NCI-H146 treated with DMSO at 0.1 percent for 48 hours (cell line): ENCODE results near the gene RHEX.
"Not testable (repeated sequence)": the region's sequence is repeated elsewhere in the genome, so short reads cannot be mapped to it uniquely, and the experiment has no call there.

Experiments
- DNase-seq: peaks from one replicate; lab custom pipeline; 2025; ENCODE audit not compliant: unreplicated experiment; lab: John Stamatoyannopoulos, UW

The RHEX gene

GRCh38 chr1:206029484-206029883, 23.5 kb upstream of the RHEX start:
- no peak for DNase-seq

DNA sequence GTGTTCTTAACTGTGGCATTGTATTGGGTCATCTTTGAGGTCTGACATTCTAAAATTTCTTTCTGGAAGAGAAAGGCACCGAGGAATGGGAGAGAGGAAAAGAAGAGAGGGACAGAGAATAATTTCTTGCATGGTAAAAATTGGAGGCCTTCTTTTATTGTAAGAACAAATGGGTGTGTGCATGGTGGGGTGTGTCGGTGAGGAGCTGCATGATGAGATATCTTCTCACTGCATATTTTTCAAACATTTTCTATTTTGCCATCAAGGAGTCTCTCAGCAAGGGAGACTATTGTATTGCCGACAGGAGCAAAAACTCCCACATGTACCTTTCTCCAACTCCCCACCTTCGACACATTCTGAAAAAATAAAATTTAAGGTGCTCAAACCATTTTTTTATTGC, 22.8 kb upstream of the RHEX start:
- no peak for DNase-seq

GRCh38 chr1:206030714-206031113, 22.3 kb upstream of the RHEX start:
- DNase-seq, result peak; percentile 83

- DNase-seq, result no peak
Measured at GRCh38 chr1:206032380-206033140, 20.4 kb upstream of the RHEX start.

DNA sequence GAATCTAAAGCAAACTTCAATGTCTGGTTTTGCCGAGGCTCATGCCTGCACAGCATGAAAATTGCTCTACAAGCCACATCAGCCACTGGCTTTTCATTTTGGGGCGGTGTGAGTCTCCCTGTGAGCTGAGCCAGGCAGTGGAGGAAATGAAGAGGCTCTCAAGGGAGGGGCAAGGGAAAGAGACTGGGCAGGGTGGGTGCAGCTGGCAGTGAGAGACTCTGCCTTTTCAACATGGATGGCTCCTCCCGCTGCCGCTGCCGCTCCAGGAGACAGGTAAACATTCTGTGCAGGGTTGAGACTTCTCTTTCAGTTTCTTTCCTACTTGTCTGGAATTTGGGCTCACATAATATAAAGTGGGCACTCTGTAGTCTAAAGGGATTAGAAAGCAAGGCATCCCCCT, 17.9 kb upstream of the RHEX start:
- DNase-seq, result peak; percentile 33

- DNase-seq, result no peak
Measured at GRCh38 chr1:206036663-206037455, 16.1 kb upstream of the RHEX start.

DNA sequence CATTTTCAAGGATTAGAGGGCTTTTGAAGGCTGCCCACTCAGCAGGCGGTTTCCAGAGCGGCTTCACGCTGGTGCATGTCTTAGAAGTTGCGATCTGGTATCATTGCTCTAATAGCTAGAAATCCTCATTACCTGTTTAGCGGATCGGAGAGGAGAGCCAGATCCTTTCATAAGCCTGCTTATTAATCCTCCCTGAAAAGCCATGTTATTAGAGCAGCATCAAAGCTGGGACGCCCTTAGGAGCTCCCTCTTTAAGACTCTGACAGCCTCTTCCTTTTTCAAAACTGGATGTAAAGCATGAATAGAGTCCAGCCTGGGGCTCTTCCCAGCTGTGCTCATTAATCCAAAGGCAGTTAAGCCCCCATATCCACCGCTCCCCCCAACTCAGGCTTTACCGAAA, 15.4 kb upstream of the RHEX start:
- no peak for DNase-seq

- DNase-seq, result no peak
Measured at GRCh38 chr1:206039046-206039973, 13.7 kb upstream of the RHEX start.

DNA sequence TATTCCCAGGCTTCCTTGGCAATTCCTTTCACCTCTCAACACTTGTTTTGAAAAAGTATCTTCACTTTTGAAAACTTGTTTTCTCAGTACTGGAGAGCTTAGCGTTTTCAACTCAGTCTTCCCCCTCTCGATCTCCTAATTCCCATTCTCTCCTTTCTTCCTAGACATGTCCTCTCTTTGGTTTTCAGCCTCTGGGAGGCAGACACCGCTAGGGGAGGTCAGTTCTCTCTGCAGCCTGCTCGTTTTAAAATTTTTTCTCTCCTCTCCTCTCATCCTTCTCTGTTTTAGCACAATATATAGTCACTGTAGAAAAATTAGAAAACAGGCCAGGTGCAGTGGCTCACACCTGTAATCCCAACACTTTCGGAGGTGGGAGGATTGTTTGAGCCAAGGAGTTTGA, 12.6 kb upstream of the RHEX start:
- no peak for DNase-seq

DNA sequence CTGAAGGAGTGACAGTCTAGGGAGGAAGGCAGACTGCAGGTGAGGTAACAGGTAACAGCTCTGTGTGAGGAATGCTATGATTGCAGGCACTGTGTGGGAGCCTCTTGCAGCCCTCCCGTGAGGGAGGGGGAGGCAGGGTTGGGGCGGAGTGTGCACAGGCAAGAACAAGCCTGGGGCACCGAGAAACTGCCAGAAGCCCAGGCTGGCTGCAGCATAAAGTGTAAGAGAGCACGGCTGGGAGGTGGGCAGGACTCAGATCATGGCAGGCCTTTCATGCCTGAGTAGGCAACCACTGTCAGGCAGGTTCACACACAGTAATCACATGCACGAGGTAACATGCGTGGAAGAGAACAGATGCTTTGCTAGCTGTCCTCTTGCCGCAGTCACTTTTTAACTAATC, 11.3 kb upstream of the RHEX start:
- no peak for DNase-seq

- no peak for DNase-seq
Measured at GRCh38 chr1:206047271-206047670, 5.7 kb upstream of the RHEX start.

DNA sequence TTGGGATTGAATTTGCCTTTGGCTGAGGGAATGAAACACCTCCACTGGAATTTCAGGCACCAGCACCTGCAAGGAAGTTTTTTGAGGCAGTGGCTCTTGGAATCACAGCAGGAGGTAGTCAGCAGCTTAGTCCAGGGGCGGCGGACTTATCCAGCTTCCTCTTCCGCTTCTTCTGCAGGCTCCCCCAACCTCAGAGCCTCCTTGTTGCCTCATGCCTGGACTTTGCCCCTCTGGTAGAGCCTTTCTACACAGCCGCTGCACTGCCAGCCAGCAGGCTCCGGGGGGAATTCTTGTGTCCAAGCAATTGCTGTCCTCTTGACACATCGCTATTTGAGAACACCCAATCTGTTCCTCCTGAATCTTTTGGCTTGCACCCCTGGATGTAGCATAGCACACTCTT, 4.4 kb upstream of the RHEX start:
- DNase-seq, result no peak

GRCh38 chr1:206049293-206049692, 3.7 kb upstream of the RHEX start:
- no peak for DNase-seq

DNA sequence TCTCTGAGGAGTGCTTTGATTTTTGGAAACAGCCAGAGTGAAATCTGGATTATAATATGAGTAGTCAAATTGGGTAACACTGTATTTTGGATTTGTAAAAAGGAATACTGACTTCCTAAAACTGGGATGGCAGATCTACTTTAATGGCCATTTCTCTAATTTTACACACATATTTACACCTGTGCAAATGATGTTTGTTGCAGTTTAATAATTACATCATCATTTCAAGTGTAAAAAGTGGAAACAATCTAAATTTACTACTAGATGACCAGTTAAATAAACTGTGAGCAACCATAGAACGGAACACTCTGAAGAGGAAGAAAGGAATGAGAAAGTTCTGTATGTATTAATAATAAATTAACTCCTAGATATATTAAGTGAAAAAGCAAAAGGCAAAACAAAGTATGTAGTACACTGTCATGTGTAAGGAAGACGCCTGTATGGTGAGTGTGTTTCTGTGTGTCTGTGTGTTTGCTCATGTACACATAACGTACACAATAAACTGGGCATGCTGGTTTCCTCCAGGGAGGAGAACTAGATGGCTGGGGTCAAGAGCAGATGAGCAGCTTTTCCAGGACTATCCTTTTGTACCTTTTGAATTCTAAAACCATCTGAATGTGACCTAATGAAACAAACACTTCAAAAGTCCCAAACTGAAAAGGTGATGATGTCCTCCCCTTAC, 2.9 kb upstream of the RHEX start:
- no peak for DNase-seq

DNA sequence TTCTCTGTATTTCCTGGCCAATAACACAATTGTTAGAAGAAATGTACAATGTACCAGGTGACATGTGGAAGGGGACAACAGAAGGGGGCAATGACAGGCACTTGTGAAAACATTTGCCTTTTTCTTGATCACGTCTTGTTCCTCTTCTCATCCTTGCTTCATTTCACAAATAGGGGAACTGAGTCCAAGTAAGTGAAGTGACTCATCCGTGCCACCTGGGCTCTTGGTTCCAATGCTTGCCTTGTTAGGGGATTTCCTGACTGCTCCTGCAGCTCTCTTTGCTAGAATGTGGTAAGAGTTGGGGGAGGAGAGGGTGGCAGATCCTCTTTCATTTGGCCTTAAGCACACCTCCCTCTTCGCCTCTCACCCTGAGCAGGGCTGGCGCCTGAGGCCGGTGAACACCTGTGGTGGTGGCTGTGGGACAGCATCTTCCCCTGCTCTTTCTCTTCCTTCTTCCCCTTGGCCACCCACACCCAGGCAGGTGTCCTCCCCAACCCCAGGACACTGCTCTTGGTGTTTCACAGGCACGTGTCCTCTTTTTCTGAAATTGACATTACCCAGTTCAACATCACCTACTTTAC, 2.2 kb upstream of the RHEX start:
- no peak for DNase-seq

DNA sequence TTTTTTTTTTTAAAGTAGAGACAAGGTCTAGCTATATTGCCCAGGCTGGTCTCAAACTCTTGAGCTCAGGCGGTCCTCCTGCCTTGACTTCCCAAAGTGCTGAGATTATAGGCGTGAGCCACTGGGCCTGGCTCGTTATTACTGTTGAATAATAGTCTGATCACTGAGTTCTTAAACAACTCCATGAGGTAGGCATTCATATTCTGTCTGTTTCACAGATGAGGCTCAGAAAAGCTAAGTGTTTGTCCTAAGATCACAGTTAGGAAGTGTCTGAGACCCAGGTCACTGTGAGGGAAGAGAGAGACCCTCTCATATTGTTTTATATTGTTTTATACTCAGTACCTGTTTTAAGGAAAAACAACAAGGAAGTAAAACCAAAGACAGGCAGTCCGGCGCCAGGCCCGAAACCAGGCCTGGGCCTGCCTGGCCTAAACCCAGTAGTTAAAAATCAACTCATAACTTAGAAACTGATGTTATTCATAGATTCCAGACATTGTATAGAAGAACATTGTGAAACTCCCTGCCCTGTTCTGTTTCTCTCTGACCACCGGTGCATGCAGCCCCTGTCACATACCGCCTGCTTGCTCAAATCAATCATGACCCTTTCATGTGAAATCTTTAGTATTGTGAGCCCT, 625 bp upstream of the RHEX start:
- DNase-seq, result not testable (repeated sequence)

DNA sequence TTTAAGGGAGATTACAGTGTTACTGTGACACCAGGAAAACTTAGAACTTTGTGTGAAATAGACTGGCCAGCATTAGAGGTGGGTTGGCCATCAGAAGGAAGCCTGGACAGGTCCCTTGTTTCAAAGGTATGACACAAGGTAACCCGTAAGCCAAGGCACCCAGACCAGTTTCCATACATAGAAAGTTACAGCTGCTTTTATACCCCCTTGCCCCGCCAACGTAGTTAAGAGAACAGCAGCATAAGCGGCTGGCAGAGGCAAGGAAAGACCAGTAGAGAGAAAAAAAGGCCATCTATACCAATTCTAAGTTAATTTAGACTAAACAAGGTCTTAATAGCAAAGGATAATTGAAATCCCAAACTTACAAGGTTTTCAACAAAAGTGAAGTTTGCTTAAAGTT, 643 bp downstream of the RHEX start:
- DNase-seq, result not testable (repeated sequence)

DNA sequence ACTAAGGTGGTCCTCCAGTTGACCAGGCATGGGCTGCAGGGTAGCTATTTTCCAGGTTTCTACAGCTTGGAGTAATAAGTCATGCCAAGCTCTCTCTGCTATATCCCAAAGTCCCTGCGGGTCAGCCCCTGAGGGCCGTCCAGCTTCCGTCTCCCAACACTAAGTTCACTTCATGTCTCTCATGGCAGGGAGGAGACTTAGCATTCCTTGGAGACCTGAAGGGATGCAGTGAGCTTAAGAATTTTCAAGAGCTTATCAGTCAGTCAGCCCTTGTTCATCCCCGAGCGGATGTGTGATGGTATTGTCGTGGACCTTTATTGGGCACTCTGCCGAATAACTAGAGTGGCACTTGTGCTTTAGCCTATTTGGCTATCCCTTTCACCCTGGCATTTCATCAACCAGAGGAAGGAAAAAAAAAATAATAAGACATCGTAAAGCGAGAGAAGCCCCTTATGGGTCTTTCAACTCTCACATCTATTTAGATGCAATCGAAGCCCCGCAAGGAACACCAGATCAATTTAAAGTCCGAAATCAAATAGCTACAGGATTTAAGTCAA, 2.2 kb downstream of the RHEX start:
- not testable (repeated sequence) for DNase-seq

GRCh38 chr1:206055639-206056323, 2.8 kb downstream of the RHEX start:
- not testable (repeated sequence) for DNase-seq
